B cell (primary cell): Measurements from ENCODE around the gene SRP14. TPM values are rescaled to one million over a fixed set of nuclear protein-coding genes. Genes with fewer than 3 reads are reported as not detected.
A peak's percentile ranks its signal among the peaks of the same experiment; 100 is the strongest.

Experiments
- ATAC-seq: fragments of 200-7000 bp; cut with Tn5 transposase; one replicate; pipeline ENCODE4 v1.10.0; 2021; ENCODE audit warnings: low read depth, mild to moderate bottlenecking, moderate number of reproducible peaks, moderate library complexity
- CTCF ChIA-PET: fragments of 350-600 bp; sonication (Branson Sonifier 250); formaldehyde crosslinking; loops from one replicate; lab custom pipeline; 2021; ENCODE audit warnings: antibody characterized with exemption, inconsistent platforms; lab: Charles Lee
- POLR2A ChIA-PET: fragments of 350-600 bp; sonication (Branson Sonifier 250); formaldehyde crosslinking; loops from one replicate; lab custom pipeline; 2021; ENCODE audit warnings: antibody characterized with exemption; lab: Charles Lee
- DNase-seq: peaks from one replicate; pipeline ENCODE4 v3.0.0; 2013
- H2AFZ ChIP-seq: 2 replicates; pipeline ENCODE4 v1.6.1; 2012; ENCODE audit warnings: mild to moderate bottlenecking, low read depth, low read length; ENCODE audit not compliant: insufficient read depth, poor library complexity, severe bottlenecking
- H3K27ac ChIP-seq, 2 donors: 1 replicate in 1 of 2; 2 replicates in 1 of 2; pipeline ENCODE4 v1.5.1; 2012 to 2013; ENCODE audit warnings: low read length in 2 of 2, mild to moderate bottlenecking in 2 of 2, moderate library complexity in 1 of 2
- H3K27me3 ChIP-seq, 4 experiments: fragments of 200-600 bp in 1 of 4; sonication (generic) in 1 of 4; replicated peaks in 1 of 4; 1 replicate in 2 of 4; 2 replicates in 2 of 4; pipeline versions ENCODE4 v1.6.1 to v1.7.0; 2013 to 2016; ENCODE audit warnings: low read length in 3 of 4, mild to moderate bottlenecking in 2 of 4, mixed read lengths in 1 of 4, moderate library complexity in 1 of 4; ENCODE audit not compliant: insufficient read depth in 4 of 4, control insufficient read depth in 3 of 4; ENCODE audit errors: control extremely low read depth in 1 of 4
- H3K36me3 ChIP-seq, 2 experiments: replicated peaks in 1 of 2; 1 replicate in 1 of 2; 2 replicates in 1 of 2; pipeline versions ENCODE4 v1.6.1 to v1.7.1; 2013; ENCODE audit warnings: low read length in 1 of 2; ENCODE audit not compliant: insufficient read depth in 2 of 2, control insufficient read depth in 1 of 2; ENCODE audit errors: control extremely low read depth in 1 of 2, extremely low read depth in 1 of 2
- H3K4me1 ChIP-seq, 2 donors: fragments of 200-600 bp in 1 of 2; sonication (generic) in 1 of 2; 1 replicate in 1 of 2; 2 replicates in 1 of 2; pipeline versions ENCODE4 v1.5.1 to v1.6.1; 2013 to 2017; ENCODE audit warnings: low read length in 2 of 2; ENCODE audit not compliant: control insufficient read depth in 2 of 2, insufficient read depth in 2 of 2
- H3K4me2 ChIP-seq: replicated peaks from 2 replicates; pipeline ENCODE3; 2012; ENCODE audit warnings: mild to moderate bottlenecking, low read depth, low read length; ENCODE audit not compliant: poor library complexity, severe bottlenecking
- H3K4me3 ChIP-seq, 5 experiments: fragments of 200-600 bp in 1 of 5; sonication (generic) in 1 of 5; 1 replicate in 3 of 5; 2 replicates in 2 of 5; pipeline versions ENCODE4 v1.5.1 to v1.7.0; 2011 to 2016; ENCODE audit warnings: low read length in 4 of 5, mild to moderate bottlenecking in 4 of 5, low read depth in 2 of 5, control low read depth in 1 of 5, moderate library complexity in 1 of 5; ENCODE audit not compliant: insufficient read depth in 1 of 5; ENCODE audit errors: control extremely low read depth in 1 of 5, extremely low read depth in 1 of 5
- H3K79me2 ChIP-seq: fragments of 200-600 bp; sonication (generic); one replicate; pipeline ENCODE4 v1.6.0; 2016; ENCODE audit warnings: low read length; ENCODE audit not compliant: control insufficient read depth, insufficient read depth
- H3K9ac ChIP-seq: fragments of 200-600 bp; sonication (generic); 2 replicates; pipeline ENCODE4 v1.6.1; 2017; ENCODE audit warnings: mild to moderate bottlenecking, low read length, moderate library complexity
- H3K9me3 ChIP-seq, 3 donors: one replicate each; pipeline versions ENCODE4 v1.6.1 to v1.7.1; 2013; ENCODE audit warnings: low read length in 2 of 3; ENCODE audit not compliant: control insufficient read depth in 2 of 3, insufficient read depth in 1 of 3; ENCODE audit errors: control extremely low read depth in 1 of 3
- H4K20me1 ChIP-seq: 2 replicates; pipeline ENCODE4 v1.6.0; 2012; ENCODE audit warnings: mild to moderate bottlenecking, low read length; ENCODE audit not compliant: insufficient read depth, control insufficient read depth, poor library complexity, severe bottlenecking
- H3K27ac Mint-ChIP-seq: one replicate; pipeline ENCODE4 v1.8.0; 2021; ENCODE audit warnings: mixed read lengths
- H3K27me3 Mint-ChIP-seq: one replicate; pipeline ENCODE4 v1.8.0; 2021; ENCODE audit warnings: mixed read lengths
- H3K4me1 Mint-ChIP-seq: one replicate; pipeline ENCODE4 v1.8.0; 2021; ENCODE audit warnings: mixed read lengths
- H3K4me3 Mint-ChIP-seq: one replicate; pipeline ENCODE4 v1.8.0; 2021; ENCODE audit warnings: mixed read lengths
- H3K9me3 Mint-ChIP-seq: one replicate; pipeline ENCODE4 v1.8.0; 2022; ENCODE audit warnings: mixed read lengths; ENCODE audit not compliant: insufficient read depth
- EZH2 ChIP-seq: IDR thresholded peaks from 2 replicates; pipeline ENCODE4 v1.6.1; 2012; ENCODE audit warnings: borderline replicate concordance, low read depth, mild to moderate bottlenecking, moderate library complexity, low read length; ENCODE audit not compliant: insufficient read depth, poor library complexity, severe bottlenecking
- WGBS: methylation state at CpG from one replicate; pipeline ENCODE4 v1.1.5; 2013; ENCODE audit warnings: missing lambda C conversion rate; ENCODE audit not compliant: insufficient coverage; 5-methylcytosine and 5-hydroxymethylcytosine counted together
- intact Hi-C: fragments of 100-400 bp; cut with micrococcal nuclease; formaldehyde crosslinking; loops from one replicate; pipeline ENCODE4 v1.10.0; 2022
- polyA minus RNA-seq: library from RNA; depleted of rRNA, polyadenylated mRNA; stranded (reverse); fragments of >200 nt; gene quantifications from 2 replicates; pipeline ENCODE4 v1.2.3, GENCODE V29; 2012
- polyA plus RNA-seq: library from polyadenylated mRNA; depleted of rRNA; stranded (reverse); fragments of >200 nt; gene quantifications from 2 replicates; pipeline ENCODE4 v1.2.3, GENCODE V29; 2012
- total RNA-seq, 2 donors: library from RNA; stranded (reverse); fragments of 120-200 nt in 1 of 2; gene quantifications; 1 replicate in 1 of 2; 2 replicates in 1 of 2; pipeline versions ENCODE4 v1.2.3 to v1.2.4, GENCODE V29; 2013 to 2022
- TF ChIP-seq, protein P1 (sequence below): fragments of 200-600 bp; IDR thresholded peaks from one replicate; pipeline ENCODE4 v1.8.0; 2022; ENCODE audit warnings: antibody characterized with exemption, mild to moderate bottlenecking

Gene SRP14, protein sequence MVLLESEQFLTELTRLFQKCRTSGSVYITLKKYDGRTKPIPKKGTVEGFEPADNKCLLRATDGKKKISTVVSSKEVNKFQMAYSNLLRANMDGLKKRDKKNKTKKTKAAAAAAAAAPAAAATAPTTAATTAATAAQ
- 112 and 120 TPM in 2 replicates for total RNA-seq
- total RNA-seq (2013): 254 TPM
- 131 and 197 TPM in 2 replicates for polyA plus RNA-seq
- polyA minus RNA-seq: 81.2 and 98.4 TPM in 2 replicates

DNA sequence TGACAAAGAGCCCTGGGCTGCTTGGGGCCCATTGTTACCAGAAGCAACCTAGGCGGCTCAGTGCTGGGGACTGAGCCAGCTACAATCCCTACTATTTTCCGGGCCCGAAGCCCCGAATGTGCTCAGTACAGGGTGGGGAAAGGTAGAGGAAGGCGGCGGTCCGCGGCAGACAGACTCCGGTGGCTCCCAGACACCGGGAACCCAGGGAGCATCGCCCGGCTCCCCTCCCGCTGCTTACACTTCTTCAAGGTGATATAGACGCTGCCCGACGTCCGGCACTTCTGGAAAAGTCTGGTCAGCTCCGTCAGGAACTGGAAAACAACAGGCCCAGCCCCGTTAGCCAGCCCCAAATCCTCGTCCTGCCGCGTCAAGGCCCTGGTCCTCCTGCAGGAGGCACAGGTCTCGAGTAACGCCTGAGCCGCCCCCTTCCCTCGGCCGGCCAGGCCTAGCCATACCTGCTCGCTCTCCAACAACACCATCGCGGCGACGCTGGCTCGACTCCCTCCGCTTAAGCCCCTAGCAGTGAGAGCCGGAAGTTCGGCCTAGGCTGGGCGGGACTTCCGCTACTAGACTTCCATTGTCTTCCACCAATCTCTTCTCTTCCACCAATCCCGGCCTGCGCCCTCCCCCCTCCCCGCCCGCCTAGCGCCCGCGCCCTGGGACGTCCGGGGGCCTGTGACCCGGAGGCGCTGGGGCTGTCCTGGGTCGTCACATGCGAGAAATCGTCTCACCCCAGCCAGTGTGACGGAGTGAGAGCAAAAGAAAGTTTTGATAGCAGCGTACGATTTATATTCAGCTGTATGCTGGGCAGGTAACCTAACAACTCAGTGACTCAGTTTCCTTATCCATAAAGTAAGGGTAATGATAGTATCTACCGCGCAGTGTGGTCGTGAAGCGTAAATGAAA lies at the start of gene SRP14:
Gene SRP14, minus strand, starts transcription at position 544 of the 906 bp plus-strand sequence. Its CDS starts 65 bp downstream, at position 479.
- Histone ChIP-seq H4K20me1 (no peaks in the 10 kb centered on the region), H3K9ac (peak within 1 kb of the TSS; percentile 88), H2AFZ (peak within 1 kb of the TSS; percentile 84), H3K79me2 (peaks cover 36% of the 10 kb centered on the region), H3K36me3 (peaks cover 4 to 28% of the 10 kb centered on the region in 2 experiments), H3K4me1 (peaks cover 14 to 21% of the 10 kb centered on the region in 2 donors), H3K27ac (peak within 1 kb of the TSS; percentile 93 to 95), H3K4me3 (peak within 1 kb of the TSS; percentile 72 to 99 (median 96)), H3K4me2 (peak within 1 kb of the TSS; percentile 70), H3K27me3 (no peaks in the 10 kb centered on the region), H3K9me3 (no peaks in the 10 kb centered on the region)
- no peaks in the 10 kb centered on the region for H3K9me3 Mint-ChIP-seq
- TF ChIP-seq, protein P1, sequence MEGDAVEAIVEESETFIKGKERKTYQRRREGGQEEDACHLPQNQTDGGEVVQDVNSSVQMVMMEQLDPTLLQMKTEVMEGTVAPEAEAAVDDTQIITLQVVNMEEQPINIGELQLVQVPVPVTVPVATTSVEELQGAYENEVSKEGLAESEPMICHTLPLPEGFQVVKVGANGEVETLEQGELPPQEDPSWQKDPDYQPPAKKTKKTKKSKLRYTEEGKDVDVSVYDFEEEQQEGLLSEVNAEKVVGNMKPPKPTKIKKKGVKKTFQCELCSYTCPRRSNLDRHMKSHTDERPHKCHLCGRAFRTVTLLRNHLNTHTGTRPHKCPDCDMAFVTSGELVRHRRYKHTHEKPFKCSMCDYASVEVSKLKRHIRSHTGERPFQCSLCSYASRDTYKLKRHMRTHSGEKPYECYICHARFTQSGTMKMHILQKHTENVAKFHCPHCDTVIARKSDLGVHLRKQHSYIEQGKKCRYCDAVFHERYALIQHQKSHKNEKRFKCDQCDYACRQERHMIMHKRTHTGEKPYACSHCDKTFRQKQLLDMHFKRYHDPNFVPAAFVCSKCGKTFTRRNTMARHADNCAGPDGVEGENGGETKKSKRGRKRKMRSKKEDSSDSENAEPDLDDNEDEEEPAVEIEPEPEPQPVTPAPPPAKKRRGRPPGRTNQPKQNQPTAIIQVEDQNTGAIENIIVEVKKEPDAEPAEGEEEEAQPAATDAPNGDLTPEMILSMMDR: peak; percentile 23
- TF ChIP-seq EZH2: no peak
- under 1% methylated on average over 39 of the region's 59 CpGs for WGBS
- intact Hi-C loops: loop anchor here (1.0 to 2.0 kb wide), 4 partner anchors 69 to 256 kb away; partner anchors contain the start of genes BMF and FSIP1
- H3K4me1 Mint-ChIP-seq: peaks cover 28% of the 10 kb centered on the region
- peak; percentile 95 for DNase-seq
- no peaks in the 10 kb centered on the region for H3K27me3 Mint-ChIP-seq
- peak within 1 kb of the TSS; percentile 92 for H3K27ac Mint-ChIP-seq
- CTCF ChIA-PET: interaction anchor here (0.8 to 17.9 kb wide), 7 partner anchors 10 to 269 kb away, joined by 3 to 934 read pairs (median 4); partner anchors contain the start of genes BMF and PLCB2
- ATAC-seq: peak; percentile 96
- peak within 1 kb of the TSS; percentile 97 for H3K4me3 Mint-ChIP-seq
- POLR2A ChIA-PET: interaction anchor here (0.6 to 3.9 kb wide), 7 partner anchors 9 to 256 kb away, joined by 3 to 37 read pairs (median 4); partner anchors contain the start of genes BMF and FSIP1
